Stimulated activated CD4-positive, alpha-beta T cell treated with anti-CD3 and anti-CD28 coated beads, Interleukin-4, amount 100 ng/mL, for 24 hours (primary cell): ENCODE measurements around the gene SRPRB.
A peak's percentile ranks its signal among the peaks of the same experiment; 100 is the strongest.

Source experiments
- DNase-seq: peaks from one replicate; pipeline ENCODE4 v3.0.0-alpha.2; 2020

Gene SRPRB

DNA sequence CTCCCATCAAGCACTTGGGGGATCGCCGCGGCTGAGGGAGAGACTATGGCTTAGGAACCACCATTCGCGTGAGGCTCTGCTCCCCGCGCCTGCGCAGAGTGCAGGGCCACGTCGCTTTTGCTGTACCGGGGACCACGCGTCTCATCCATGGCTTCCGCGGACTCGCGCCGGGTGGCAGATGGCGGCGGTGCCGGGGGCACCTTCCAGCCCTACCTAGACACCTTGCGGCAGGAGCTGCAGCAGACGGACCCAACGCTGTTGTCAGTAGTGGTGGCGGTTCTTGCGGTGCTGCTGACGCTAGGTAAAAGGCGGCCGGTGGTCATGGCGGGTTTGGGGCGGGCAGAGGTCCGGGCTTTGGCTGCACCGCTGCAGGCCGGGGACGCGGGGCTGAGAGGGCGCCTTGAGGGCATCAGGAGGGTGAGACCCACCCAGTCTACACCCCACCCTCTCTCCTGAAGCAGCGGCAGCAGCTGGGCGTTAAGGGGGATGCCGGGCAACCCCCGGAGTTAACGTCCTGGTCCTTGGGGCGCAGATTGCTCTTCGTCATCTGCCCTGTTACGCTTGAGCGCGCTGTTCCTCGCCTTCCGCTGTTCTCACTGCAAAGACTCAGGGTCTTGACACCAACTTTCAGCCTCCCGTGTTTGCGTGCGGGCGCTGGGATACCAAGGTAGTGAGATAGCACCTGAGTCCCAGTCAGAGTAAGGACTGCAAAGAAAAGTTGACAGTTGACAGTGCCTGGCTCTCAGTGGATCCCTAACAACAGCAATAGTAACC lies at the start of gene SRPRB:
Gene SRPRB (plus strand): TSS at position 114 of the 774 bp plus-strand sequence. CDS start 34 bp downstream, at position 148.
- DNase-seq: peak; percentile 98

DNA sequence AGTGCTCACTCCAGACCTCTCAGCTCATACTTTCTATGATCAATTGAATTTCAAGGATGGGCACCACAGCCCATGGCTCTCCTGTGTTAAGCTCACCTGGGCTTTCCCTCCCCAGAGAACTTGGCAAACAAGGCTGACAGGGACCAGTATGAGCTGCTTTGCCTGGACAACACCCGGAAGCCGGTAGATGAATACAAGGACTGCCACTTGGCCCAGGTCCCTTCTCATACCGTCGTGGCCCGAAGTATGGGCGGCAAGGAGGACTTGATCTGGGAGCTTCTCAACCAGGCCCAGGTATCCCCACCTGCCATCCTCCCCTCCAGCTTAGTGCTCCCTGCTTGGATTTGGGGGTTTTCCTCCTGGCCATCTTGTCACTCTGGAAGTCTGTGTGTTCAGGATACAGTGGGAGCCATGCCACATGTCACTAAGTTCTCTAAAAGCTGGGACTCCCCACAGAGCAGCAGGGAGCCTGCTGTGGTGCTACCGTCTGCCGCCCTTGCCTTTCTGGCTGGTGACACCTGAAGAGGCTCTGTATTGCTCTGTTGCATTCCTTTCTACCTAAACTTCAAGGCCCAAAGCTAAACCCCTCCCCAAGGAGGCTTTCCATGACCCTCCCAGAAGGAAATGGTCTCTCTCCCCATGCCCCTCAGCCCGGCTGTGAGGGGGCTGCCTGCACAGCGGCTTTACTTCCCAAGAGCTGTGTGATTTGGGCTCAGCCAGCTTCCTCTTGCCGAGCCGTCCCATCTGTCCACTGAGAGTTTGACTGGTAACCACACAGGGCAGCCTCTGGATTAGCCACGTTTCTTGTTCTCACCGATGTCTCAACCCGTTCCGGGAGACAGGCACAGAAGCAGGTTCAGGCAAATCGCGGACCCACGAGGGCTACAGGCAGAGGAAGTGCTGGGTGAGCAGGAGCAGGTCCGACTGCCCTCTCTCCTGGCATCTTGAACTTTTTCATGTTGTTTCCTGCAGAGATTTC lies 48.6 kb upstream of the SRPRB start:
- DNase-seq: no peak

DNA sequence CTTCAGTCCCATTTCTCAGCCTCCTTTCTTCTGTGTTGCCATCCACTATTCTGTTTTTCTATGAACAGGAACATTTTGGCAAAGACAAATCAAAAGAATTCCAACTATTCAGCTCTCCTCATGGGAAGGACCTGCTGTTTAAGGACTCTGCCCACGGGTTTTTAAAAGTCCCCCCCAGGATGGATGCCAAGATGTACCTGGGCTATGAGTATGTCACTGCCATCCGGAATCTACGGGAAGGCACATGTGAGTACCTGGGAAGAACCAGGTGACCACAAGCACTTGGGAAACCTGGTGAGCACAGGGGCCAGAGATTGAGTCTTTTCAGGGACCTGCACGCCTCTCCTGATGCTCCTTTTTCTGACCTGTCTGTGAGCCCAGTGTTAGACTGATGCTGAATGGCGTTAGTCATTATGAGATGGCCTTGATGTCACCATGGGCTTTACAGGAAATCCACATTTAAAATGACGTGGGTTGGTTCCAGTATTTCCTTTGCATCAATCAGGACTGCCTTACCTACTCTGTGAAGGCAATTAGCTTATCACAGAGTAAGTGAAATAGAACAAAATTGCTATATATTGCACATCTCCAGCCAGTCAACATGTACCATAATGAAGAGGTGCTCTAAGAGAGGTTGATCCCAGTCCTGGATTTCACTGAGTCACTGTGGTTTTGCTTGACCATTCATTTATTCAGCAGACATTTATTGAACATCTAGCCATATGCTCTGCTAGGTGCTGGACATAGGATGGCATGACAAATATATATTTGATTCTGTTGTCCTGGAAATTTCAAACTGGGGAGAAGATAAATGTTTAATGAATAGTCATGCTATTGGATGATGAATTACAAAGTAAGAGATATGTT lies 47.7 kb upstream of the SRPRB start:
- no peak for DNase-seq

DNA sequence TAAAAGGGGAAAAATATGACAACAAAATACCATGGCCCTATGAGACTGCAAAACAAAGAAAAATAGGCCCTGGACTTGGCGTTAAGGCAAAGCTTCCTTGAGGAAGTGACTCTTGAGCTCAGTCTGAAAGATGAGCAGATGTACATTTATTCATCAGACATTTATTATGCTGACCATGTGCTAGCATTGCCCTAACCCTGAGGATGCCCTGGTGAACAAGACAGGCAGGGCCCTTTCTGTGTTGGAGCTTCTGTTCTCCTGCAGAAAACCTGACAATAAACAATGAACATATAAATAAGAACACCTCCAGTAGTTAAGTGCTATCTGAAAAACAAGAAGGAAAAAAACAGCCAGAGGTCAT lies 47.1 kb upstream of the SRPRB start:
- no peak for DNase-seq

DNA sequence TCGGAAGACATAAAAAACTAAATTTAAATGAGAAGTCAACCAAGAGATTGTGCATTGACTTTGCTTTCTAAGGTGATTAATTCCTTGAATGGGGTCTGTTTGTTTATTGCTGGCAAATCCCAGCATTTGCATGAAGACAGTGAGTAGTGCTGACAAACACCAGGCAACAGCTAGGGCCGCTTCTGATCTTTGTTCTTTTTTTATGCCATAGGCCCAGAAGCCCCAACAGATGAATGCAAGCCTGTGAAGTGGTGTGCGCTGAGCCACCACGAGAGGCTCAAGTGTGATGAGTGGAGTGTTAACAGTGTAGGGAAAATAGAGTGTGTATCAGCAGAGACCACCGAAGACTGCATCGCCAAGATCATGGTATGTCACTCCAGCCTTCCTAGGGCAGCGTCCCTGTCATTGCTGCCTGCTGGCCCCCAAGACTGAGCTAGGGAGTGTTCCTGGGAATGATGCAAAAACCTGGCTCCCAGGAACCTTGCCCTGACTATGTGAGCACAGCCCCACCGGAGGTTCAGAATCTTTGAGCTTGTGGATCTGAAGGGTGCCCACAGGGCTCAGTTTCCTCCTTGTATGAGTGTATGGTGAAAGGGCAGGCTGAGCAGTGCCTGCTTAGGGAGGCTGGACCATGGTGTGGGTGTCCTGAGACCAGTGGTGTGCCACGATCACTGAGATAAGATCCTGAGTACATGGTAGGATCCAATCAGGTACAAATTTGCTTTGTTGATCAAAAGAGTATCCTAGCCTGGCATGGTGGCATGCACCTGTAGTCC lies 46.5 kb upstream of the SRPRB start:
- DNase-seq: no peak

GRCh38 chr3:133759740-133760305 lies 45.8 kb upstream of the SRPRB start:
- no peak for DNase-seq

- no peak for DNase-seq
These were observed 44.7 kb upstream of the SRPRB start for GRCh38 chr3:133760916-133761315.

- no peak for DNase-seq
These were observed 43.8 kb upstream of the SRPRB start for GRCh38 chr3:133761605-133762484.

DNA sequence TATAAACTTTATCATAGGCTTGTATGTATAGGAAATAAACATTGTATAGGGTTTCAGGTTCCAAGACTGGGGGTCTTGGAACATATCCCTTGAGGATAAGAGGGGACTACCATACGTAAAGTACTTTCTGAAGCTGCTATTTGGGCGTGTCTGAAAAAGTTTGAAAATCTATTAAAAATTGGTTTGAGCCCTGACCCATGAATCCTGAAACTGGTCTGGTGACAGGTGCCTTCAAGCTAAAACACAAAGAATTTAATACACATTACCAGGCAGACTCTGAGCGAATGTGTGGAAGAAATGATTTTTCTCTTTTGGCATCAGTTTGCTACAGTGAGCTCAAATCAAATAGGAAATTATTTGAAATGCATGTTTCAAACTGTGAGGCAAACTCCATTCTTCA lies 43.1 kb upstream of the SRPRB start:
- DNase-seq: no peak

- no peak for DNase-seq
These were observed 41.6 kb upstream of the SRPRB start for GRCh38 chr3:133763797-133764683.

DNA sequence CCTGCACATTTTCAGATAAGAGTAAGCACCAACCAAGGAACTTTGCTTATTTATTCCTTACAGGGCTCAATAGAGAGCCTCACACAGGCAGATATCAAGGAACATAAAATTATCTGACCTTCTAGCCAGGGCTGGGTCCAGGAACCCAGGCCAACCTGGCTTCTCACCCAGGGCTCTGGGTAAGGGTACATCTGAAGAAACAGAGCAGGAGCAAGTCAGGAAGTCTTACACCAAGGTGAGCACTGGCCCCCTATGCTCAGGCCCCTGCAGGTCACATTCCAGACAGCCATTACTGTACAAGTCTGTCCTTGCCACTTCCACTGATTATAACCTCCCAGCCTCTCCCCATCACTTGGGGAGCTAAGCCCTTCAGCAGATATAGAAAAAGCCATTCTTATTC lies 40.4 kb upstream of the SRPRB start:
- no peak for DNase-seq

DNA sequence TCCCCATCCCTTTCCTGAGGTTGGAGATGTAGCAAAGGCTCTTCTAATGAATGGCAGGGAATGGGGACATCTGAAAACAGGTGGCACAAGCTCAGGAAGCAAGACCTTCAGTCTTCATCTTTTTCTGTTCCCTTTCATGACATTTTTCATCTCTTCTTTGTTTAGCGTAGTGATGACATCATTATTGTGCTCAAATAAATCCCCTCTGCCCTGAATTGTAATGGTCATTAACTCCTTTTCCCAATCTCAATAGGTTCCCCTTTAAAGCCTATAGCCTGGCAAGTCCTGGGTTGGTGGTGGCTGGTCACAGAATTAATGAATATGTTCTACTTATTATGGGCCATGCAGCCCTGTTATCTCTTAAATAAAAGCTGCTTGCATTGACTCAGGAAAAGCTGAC lies 38.0 kb upstream of the SRPRB start:
- DNase-seq: no peak

DNA sequence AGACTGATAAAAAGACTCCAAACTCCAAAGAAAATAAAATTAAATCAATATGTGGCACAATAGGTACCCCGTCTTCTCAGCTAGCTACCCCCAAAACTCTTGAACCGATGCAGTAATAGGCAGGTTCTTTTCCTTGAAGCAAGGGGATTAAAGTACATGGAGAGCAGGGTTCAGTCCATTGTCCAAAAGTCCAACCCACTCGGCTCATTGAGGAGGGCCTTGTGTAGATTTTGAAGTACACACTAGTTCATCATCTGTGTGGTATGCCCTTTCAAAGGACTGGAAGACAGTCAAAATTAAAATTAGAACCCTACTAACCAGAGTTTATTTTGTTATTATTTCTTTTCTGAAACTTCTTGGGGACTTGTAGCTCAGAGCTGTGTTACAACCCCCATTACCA lies 36.1 kb upstream of the SRPRB start:
- DNase-seq: no peak

GRCh38 chr3:133773732-133774131 lies 31.9 kb upstream of the SRPRB start:
- DNase-seq: no peak

- no peak for DNase-seq
These were observed 30.3 kb upstream of the SRPRB start for GRCh38 chr3:133775309-133775708.

DNA sequence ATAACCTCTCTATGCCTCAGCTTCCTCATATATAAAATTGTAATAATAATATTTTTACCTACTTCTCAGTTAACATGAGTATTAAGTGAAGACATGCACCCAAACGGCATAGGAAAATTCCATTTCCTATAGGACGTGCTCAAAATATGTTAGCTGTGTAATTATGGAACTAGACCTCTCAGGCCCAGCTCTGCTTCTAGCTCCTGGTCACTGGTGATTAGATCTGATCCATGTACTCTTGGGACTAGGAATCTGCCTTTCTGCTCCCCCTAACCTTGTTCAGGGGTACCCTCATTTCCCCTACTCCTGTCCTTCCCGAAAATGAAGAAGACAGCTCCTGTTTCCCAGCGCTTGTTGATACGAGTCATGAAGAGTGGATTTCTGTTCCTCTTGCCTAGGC lies 29.8 kb upstream of the SRPRB start:
- DNase-seq: no peak

GRCh38 chr3:133776794-133777438 lies 28.7 kb upstream of the SRPRB start:
- no peak for DNase-seq

DNA sequence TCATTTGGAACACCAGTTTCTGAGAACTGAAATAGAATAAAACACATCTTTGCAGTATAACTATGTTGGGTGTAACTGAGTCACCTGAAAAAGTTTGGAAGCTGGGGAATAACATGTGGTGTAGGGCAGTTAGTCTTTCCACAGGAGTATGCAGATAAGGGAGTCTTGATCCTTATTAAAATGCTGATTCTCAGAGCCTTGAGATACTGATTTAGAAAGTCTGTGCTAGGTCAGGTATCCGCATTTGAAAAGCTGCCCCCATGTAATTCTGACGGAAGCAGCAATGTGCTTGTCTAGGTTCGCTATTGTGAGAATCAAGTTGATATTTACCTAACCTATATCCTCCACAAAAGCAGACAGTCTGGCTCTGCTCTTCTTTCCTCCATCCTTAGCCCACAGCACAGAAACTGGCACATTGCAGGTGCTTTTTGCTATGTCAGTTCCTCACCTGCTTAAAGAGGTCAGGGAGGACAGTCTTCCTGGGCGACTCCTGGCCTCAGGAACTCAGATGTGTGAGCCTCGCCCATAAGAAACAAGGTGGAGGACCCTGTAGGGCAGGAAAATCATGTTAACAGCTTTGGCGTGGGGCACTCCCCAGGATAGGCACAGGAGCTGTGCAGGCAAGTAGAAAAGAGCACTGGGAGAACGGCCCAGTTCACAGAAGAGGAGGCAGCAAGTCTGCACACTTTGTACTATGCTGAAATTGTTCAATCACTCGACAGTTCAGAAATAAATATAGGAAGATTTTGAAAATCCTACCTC lies 27.6 kb upstream of the SRPRB start:
- DNase-seq: no peak
